ENCODE measurements around the gene TRIM25. TPM values are rescaled to one million over a fixed set of nuclear protein-coding genes. Genes with fewer than 3 reads are reported as not detected.

Gene TRIM25
- total RNA-seq, 1 donor from 2014 or later: 105 TPM

DNA sequence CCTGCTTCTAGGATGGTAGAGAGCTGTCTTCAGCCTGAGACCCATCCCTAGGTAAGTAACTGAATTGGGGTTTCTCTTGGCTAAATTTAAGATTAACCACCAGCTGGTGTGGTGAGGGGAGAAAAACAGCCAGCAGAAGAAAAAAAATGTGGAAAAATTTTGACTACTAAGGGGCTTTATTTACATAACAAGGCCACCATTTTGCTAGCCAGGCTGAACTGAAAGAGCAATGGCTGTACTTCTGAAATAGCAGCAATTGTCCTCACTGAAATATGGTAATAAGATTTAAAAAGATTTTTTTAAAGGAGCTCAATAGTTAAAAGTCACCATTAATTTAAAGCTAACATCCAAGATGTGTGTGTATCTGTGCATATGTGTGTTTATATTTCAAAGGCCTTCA lies 12.4 kb upstream of the TRIM25 start:
- Mint-ChIP-seq H3K4me1 (ENCODE audit: low read depth, unreplicated experiment) (no peaks in the 10 kb centered on the region), H3K27ac (ENCODE audit: unreplicated experiment) (no peak overlapping the region), H3K36me3 (ENCODE audit: low read depth, unreplicated experiment) (no peaks in the 10 kb centered on the region), H3K9me3 (ENCODE audit: unreplicated experiment) (peaks cover 13% of the 10 kb centered on the region), H3K4me3 (ENCODE audit: unreplicated experiment) (no peak overlapping the region), H3K27me3 (ENCODE audit: low read depth, unreplicated experiment) (no peaks in the 10 kb centered on the region)
- Histone ChIP-seq H3K4me3 (ENCODE audit: insufficient read depth, low read depth, low read length) (no peak overlapping the region), H3K4me2 (ENCODE audit: low read length) (no peak overlapping the region), H3K79me2 (ENCODE audit: insufficient read depth, low read length) (no peaks in the 10 kb centered on the region), H3K4me1 (ENCODE audit: insufficient read depth, low read length) (no peaks in the 10 kb centered on the region), H3K27ac (ENCODE audit: low read depth, low read length) (no peak overlapping the region), H2AFZ (ENCODE audit: low read depth, low read length) (no peak overlapping the region), H3K27me3 (ENCODE audit: insufficient read depth, low read length) (no peaks in the 10 kb centered on the region), H3K36me3 (ENCODE audit: insufficient read depth, low read length) (no peaks in the 10 kb centered on the region), H3K9me3 (ENCODE audit: insufficient read depth, low read depth, low read length) (no peaks in the 10 kb centered on the region), H3K9ac (ENCODE audit: low read length) (no peak overlapping the region), H4K20me1 (ENCODE audit: insufficient read depth, low read length) (no peaks in the 10 kb centered on the region)
- no peak for TF ChIP-seq CTCF (IDR thresholded peaks at IDR 0.05; ENCODE audit: insufficient read depth, low read depth, low read length)
- no peak for TF ChIP-seq EZH2 (IDR thresholded peaks at IDR 0.05; ENCODE audit: insufficient read depth, low read length)
- FAIRE-seq: no peak
- DNase-seq (ENCODE audit: low read depth): no peak

GRCh38 chr17:56925088-56925487 lies 11.2 kb upstream of the TRIM25 start:
- Mint-ChIP-seq H3K27ac (ENCODE audit: unreplicated experiment) (no peak overlapping the region), H3K9me3 (ENCODE audit: unreplicated experiment) (peaks cover 5% of the 10 kb centered on the region), H3K36me3 (ENCODE audit: low read depth, unreplicated experiment) (no peaks in the 10 kb centered on the region), H3K4me1 (ENCODE audit: low read depth, unreplicated experiment) (no peaks in the 10 kb centered on the region), H3K4me3 (ENCODE audit: unreplicated experiment) (no peak overlapping the region), H3K27me3 (ENCODE audit: low read depth, unreplicated experiment) (no peaks in the 10 kb centered on the region)
- H3K4me3 ChIP-seq (ENCODE audit: insufficient read depth, low read depth, low read length): no peak overlapping the region
- H3K4me1 ChIP-seq (ENCODE audit: insufficient read depth, low read length): no peaks in the 10 kb centered on the region
- H3K4me2 ChIP-seq (ENCODE audit: low read length): no peak overlapping the region
- H3K9ac ChIP-seq (ENCODE audit: low read length): no peak overlapping the region
- no peaks in the 10 kb centered on the region for H4K20me1 ChIP-seq (ENCODE audit: insufficient read depth, low read length)
- H2AFZ ChIP-seq (ENCODE audit: low read depth, low read length): no peak overlapping the region
- H3K27ac ChIP-seq (ENCODE audit: low read depth, low read length): no peak overlapping the region
- H3K79me2 ChIP-seq (ENCODE audit: insufficient read depth, low read length): no peaks in the 10 kb centered on the region
- H3K36me3 ChIP-seq (ENCODE audit: insufficient read depth, low read length): no peaks in the 10 kb centered on the region
- no peaks in the 10 kb centered on the region for H3K9me3 ChIP-seq (ENCODE audit: insufficient read depth, low read depth, low read length)
- DNase-seq (ENCODE audit: low read depth): no peak
- no peaks in the 10 kb centered on the region for H3K27me3 ChIP-seq (ENCODE audit: insufficient read depth, low read length)
- TF ChIP-seq CTCF (IDR thresholded peaks at IDR 0.05; ENCODE audit: insufficient read depth, low read depth, low read length) (no peak), EZH2 (IDR thresholded peaks at IDR 0.05; ENCODE audit: insufficient read depth, low read length) (no peak)
- FAIRE-seq: no peak

GRCh38 chr17:56919717-56920116 lies 5.9 kb upstream of the TRIM25 start:
- H3K4me3 ChIP-seq (ENCODE audit: insufficient read depth, low read depth, low read length): no peak overlapping the region
- Mint-ChIP-seq H3K27me3 (ENCODE audit: low read depth, unreplicated experiment) (no peaks in the 10 kb centered on the region), H3K9me3 (ENCODE audit: unreplicated experiment) (peaks cover 2% of the 10 kb centered on the region), H3K36me3 (ENCODE audit: low read depth, unreplicated experiment) (no peaks in the 10 kb centered on the region), H3K4me3 (ENCODE audit: unreplicated experiment) (no peak overlapping the region), H3K27ac (ENCODE audit: unreplicated experiment) (no peak overlapping the region), H3K4me1 (ENCODE audit: low read depth, unreplicated experiment) (peaks cover 11% of the 10 kb centered on the region)
- H3K9me3 ChIP-seq (ENCODE audit: insufficient read depth, low read depth, low read length): no peaks in the 10 kb centered on the region
- H3K4me2 ChIP-seq (ENCODE audit: low read length): no peak overlapping the region
- no peaks in the 10 kb centered on the region for H4K20me1 ChIP-seq (ENCODE audit: insufficient read depth, low read length)
- FAIRE-seq (no peak), DNase-seq (ENCODE audit: low read depth) (no peak)
- no peaks in the 10 kb centered on the region for H3K27me3 ChIP-seq (ENCODE audit: insufficient read depth, low read length)
- no peak for TF ChIP-seq CTCF (IDR thresholded peaks at IDR 0.05; ENCODE audit: insufficient read depth, low read depth, low read length)
- TF ChIP-seq EZH2 (IDR thresholded peaks at IDR 0.05; ENCODE audit: insufficient read depth, low read length): no peak
- no peak overlapping the region for H2AFZ ChIP-seq (ENCODE audit: low read depth, low read length)
- H3K27ac ChIP-seq (ENCODE audit: low read depth, low read length): no peak overlapping the region
- no peak overlapping the region for H3K9ac ChIP-seq (ENCODE audit: low read length)
- H3K36me3 ChIP-seq (ENCODE audit: insufficient read depth, low read length): no peaks in the 10 kb centered on the region
- H3K79me2 ChIP-seq (ENCODE audit: insufficient read depth, low read length): no peaks in the 10 kb centered on the region
- peaks cover 15% of the 10 kb centered on the region for H3K4me1 ChIP-seq (ENCODE audit: insufficient read depth, low read length)

Data from astrocyte (in vitro differentiated cells and primary cell).